Mesothelial cell of epicardium (in vitro differentiated cells): ENCODE measurements around the gene OTC. TPM values are rescaled to one million over a fixed set of nuclear protein-coding genes. Genes with fewer than 3 reads are reported as not detected.

Experiments used
- DNase-seq, 2 experiments: peaks; one replicate each; pipeline ENCODE4 v3.0.0; 2021; ENCODE audit warnings: low spot score in 2 of 2; ENCODE audit not compliant: unreplicated experiment in 2 of 2
- H3K27ac Mint-ChIP-seq: 2 replicates; pipeline ENCODE4 v1.8.0; 2021; ENCODE audit warnings: mixed read lengths
- H3K27me3 Mint-ChIP-seq: 2 replicates; pipeline ENCODE4 v1.8.0; 2021; ENCODE audit warnings: low read depth, mixed read lengths
- H3K36me3 Mint-ChIP-seq: 2 replicates; pipeline ENCODE4 v1.8.0; 2021; ENCODE audit warnings: mixed read lengths
- H3K4me1 Mint-ChIP-seq: 2 replicates; pipeline ENCODE4 v1.8.0; 2021; ENCODE audit warnings: mixed read lengths
- H3K4me3 Mint-ChIP-seq: 2 replicates; pipeline ENCODE4 v1.8.0; 2021; ENCODE audit warnings: mild to moderate bottlenecking, moderate library complexity, mixed read lengths
- H3K9me3 Mint-ChIP-seq: 2 replicates; pipeline ENCODE4 v1.8.0; 2021; ENCODE audit warnings: mixed read lengths
- total RNA-seq: library from RNA; stranded (reverse); gene quantifications from 3 replicates; pipeline ENCODE4 v1.2.1, GENCODE V29; 2021
- TF ChIP-seq, protein P1 (sequence below): fragments of 200-600 bp; sonication (generic); IDR thresholded peaks from one replicate; pipeline ENCODE4 v1.5.0; 2021; ENCODE audit warnings: antibody characterized with exemption; ENCODE audit not compliant: unreplicated experiment

The OTC gene
- total RNA-seq, 1 donor from 2014 or later: not detected

DNA sequence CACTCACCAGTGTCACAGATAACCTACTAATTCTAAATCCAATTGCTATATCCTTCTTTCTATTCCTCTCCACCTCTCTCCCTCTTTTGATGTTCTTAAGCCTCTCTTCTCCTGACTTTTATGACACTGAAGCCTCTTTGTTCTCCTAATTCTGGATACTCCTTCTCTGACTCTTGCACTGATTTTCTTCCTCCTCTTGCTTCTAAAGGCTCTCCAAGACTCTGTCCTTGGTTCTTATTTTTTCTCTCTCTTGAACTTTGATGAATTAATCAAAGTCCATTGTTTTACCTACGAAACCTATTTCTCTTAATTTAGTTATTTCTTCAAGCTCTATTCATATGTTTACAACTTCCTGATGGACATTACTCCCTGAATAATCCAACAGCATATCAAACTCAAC is 113.3 kb downstream of the OTC start:
- Mint-ChIP-seq H3K36me3 (no peaks in the 10 kb centered on the region), H3K9me3 (peaks cover 56% of the 10 kb centered on the region)

DNA sequence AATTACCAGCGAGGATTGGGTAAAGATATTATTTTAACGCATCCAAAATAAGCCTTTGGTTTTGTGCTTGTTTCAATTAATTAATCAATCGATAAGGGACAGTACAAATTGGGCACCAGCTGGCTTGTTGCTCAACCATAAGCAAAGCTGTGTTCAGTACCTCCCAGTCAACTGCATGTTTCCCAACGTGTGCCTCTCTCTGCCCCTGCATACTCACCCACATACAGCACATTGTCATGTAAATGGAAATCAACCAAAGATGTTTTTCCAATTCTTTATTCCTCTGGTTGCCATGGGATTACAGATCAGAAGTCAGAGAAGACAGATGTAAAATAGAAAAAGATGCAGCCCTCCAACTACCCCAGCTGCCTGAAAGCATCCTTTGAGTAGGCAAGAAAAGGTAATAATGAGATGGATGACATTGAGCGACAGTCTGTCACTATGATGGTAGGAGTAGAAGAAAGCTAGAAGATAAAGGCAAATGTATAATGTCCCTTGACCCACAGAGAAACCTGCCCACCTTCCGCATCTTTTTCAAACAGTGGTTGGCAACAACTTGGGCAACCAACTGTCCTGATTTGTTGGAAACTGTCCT is 116.3 kb downstream of the OTC start:
- H3K9me3 Mint-ChIP-seq: peaks cover 49% of the 10 kb centered on the region
- peaks cover 2% of the 10 kb centered on the region for H3K27me3 Mint-ChIP-seq
- no peaks in the 10 kb centered on the region for H3K4me1 Mint-ChIP-seq
- DNase-seq: no peak
- no peak overlapping the region for H3K27ac Mint-ChIP-seq
- TF ChIP-seq, protein P1, sequence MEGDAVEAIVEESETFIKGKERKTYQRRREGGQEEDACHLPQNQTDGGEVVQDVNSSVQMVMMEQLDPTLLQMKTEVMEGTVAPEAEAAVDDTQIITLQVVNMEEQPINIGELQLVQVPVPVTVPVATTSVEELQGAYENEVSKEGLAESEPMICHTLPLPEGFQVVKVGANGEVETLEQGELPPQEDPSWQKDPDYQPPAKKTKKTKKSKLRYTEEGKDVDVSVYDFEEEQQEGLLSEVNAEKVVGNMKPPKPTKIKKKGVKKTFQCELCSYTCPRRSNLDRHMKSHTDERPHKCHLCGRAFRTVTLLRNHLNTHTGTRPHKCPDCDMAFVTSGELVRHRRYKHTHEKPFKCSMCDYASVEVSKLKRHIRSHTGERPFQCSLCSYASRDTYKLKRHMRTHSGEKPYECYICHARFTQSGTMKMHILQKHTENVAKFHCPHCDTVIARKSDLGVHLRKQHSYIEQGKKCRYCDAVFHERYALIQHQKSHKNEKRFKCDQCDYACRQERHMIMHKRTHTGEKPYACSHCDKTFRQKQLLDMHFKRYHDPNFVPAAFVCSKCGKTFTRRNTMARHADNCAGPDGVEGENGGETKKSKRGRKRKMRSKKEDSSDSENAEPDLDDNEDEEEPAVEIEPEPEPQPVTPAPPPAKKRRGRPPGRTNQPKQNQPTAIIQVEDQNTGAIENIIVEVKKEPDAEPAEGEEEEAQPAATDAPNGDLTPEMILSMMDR: no peak
- H3K4me3 Mint-ChIP-seq: no peak overlapping the region
- no peaks in the 10 kb centered on the region for H3K36me3 Mint-ChIP-seq

More for the DNA sequence above, 113.3 kb downstream of the OTC start:
- DNase-seq: no peak
- H3K27me3 Mint-ChIP-seq: peaks cover 2% of the 10 kb centered on the region
- H3K4me3 Mint-ChIP-seq: no peak overlapping the region
- TF ChIP-seq, protein P1: no peak
- no peak overlapping the region for H3K27ac Mint-ChIP-seq
- H3K4me1 Mint-ChIP-seq: no peaks in the 10 kb centered on the region

Other genes with a start within 250 kb of the OTC start
- 14.5 to 18.6 TPM (median 17.1 TPM) in 3 replicates for gene SRPX, start 131.7 kb upstream of the OTC start, total RNA-seq
- gene RPGR, start 25.1 kb upstream of the OTC start, total RNA-seq: 11.3 to 15.2 TPM (median 12.1 TPM) in 3 replicates
- gene TSPAN7, start 208.9 kb downstream of the OTC start, total RNA-seq: 9.0 to 11.8 TPM (median 10.1 TPM) in 3 replicates